ENCODE data around the gene CDCA8. TPM values are rescaled to one million over a fixed set of nuclear protein-coding genes. Genes with fewer than 3 reads are reported as not detected.
"Not testable (repeated sequence)": the region's sequence is repeated elsewhere in the genome, so short reads cannot be mapped to it uniquely, and the experiment has no call there.

Gene CDCA8
- total RNA-seq, 1 experiment from 2014 or later = 57.9 TPM

DNA sequence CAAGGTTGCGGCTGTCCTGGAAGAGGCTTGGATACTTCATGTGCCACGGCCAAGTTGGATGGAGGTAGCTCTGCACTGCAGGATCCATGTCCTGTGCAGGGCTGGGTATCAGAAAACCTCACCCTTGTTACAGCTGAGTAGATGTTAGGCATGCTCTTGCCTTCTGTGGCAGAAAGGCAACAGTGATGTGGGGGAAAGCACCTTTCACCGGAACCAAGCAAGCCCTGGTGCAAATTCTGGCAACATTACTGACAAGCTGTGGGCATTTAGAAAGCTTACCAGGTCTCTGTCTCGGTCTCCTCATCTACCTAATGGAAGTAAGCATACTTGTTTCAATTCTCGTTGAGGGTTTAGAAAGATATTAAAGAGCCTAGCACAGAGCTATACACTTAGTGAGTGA is 14.5 kb upstream of the CDCA8 start:
- Histone ChIP-seq H3K27me3 (ENCODE audit: insufficient read depth, low read depth) (peaks cover 6% of the 10 kb centered on the region), H3K9me3 (ENCODE audit: insufficient read depth, low read depth) (no peaks in the 10 kb centered on the region), H3F3A (ENCODE audit: insufficient read depth, low read depth) (peaks cover 2% of the 10 kb centered on the region), H3K36me3 (ENCODE audit: low read depth) (peaks cover 10% of the 10 kb centered on the region; the same call in 1 of the 2 replicates), H4K20me1 (ENCODE audit: insufficient read depth) (0 out of 2 replicates have a peak, but pooled peaks cover 2% of the 10 kb centered on the region), H3K27ac (no peak overlapping the region), H3K4me2 (no peak overlapping the region), H3K4me3 (no peak overlapping the region), H3K79me2 (ENCODE audit: low read depth) (no peaks in the 10 kb centered on the region), H3K4me1 (replicated peaks; ENCODE audit: insufficient read depth) (no peaks in the 10 kb centered on the region), H2AFZ (no peak overlapping the region), H3K9me2 (ENCODE audit: insufficient read depth) (no peaks in the 10 kb centered on the region)
- no TSS peak for BruUV-seq (replicated peaks)
- POLR2A ChIA-PET (ENCODE audit: unreplicated experiment) = no interaction called here
- TF ChIP-seq, protein P1, sequence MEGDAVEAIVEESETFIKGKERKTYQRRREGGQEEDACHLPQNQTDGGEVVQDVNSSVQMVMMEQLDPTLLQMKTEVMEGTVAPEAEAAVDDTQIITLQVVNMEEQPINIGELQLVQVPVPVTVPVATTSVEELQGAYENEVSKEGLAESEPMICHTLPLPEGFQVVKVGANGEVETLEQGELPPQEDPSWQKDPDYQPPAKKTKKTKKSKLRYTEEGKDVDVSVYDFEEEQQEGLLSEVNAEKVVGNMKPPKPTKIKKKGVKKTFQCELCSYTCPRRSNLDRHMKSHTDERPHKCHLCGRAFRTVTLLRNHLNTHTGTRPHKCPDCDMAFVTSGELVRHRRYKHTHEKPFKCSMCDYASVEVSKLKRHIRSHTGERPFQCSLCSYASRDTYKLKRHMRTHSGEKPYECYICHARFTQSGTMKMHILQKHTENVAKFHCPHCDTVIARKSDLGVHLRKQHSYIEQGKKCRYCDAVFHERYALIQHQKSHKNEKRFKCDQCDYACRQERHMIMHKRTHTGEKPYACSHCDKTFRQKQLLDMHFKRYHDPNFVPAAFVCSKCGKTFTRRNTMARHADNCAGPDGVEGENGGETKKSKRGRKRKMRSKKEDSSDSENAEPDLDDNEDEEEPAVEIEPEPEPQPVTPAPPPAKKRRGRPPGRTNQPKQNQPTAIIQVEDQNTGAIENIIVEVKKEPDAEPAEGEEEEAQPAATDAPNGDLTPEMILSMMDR (conservative IDR thresholded peaks at IDR 0.05) = no peak
- TF ChIP-seq EZH2 (IDR thresholded peaks at IDR 0.05; ENCODE audit: low read depth) = no peak
- CTCF ChIA-PET = no interaction called here
- DNase-seq = no peak
- intact Hi-C loops (cut with micrococcal nuclease; ENCODE audit: unreplicated experiment) = no loop called here

DNA sequence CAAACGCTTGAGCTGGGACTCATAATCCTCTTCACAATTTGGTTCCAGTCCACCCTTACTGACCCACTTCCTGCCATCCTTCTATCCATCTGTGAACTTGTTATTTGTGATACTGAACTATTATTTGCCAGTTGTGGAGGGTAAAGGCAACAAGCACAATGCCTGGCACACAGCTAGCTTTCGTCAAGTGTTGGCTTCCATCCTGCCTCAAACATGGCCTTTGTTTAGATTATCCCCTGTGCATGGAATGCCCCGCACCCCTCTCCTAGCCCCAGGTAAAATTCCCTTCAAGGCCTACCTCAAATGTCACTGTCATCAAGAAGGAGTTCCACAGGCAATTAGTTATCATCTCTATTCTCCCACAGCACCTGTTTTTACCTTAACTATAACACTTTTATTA is 11.4 kb upstream of the CDCA8 start:
- no peak overlapping the region for H3K27ac ChIP-seq
- H3K9me2 ChIP-seq (ENCODE audit: insufficient read depth) = no peaks in the 10 kb centered on the region
- no peak overlapping the region for H2AFZ ChIP-seq
- H3K27me3 ChIP-seq (ENCODE audit: insufficient read depth, low read depth) = no peaks in the 10 kb centered on the region
- peaks cover 10% of the 10 kb centered on the region; the same call in 1 of the 2 replicates for H3K36me3 ChIP-seq (ENCODE audit: low read depth)
- 0 out of 2 replicates have a peak, but pooled peaks cover 4% of the 10 kb centered on the region for H4K20me1 ChIP-seq (ENCODE audit: insufficient read depth)
- no peak overlapping the region for H3K4me2 ChIP-seq
- DNase-seq = no peak
- POLR2A ChIA-PET (ENCODE audit: unreplicated experiment) = no interaction called here
- CTCF ChIA-PET = interaction anchor here (0.6 kb wide), 1 partner anchor 229 kb away, joined by 12 read pairs; no protein-coding TSS in a partner anchor
- H3K4me3 ChIP-seq = no peak overlapping the region
- no peak for TF ChIP-seq EZH2 (IDR thresholded peaks at IDR 0.05; ENCODE audit: low read depth)
- TF ChIP-seq, protein P1 (conservative IDR thresholded peaks at IDR 0.05) = no peak
- no peaks in the 10 kb centered on the region for H3K4me1 ChIP-seq (replicated peaks; ENCODE audit: insufficient read depth)
- no peaks in the 10 kb centered on the region for H3K9me3 ChIP-seq (ENCODE audit: insufficient read depth, low read depth)
- BruUV-seq (replicated peaks) = no TSS peak
- no peaks in the 10 kb centered on the region for H3K79me2 ChIP-seq (ENCODE audit: low read depth)
- H3F3A ChIP-seq (ENCODE audit: insufficient read depth, low read depth) = peaks cover 17% of the 10 kb centered on the region
- intact Hi-C loops (cut with micrococcal nuclease; ENCODE audit: unreplicated experiment) = loop anchor here (5.0 kb wide), 1 partner anchor 979 kb away; no protein-coding TSS in a partner anchor

DNA sequence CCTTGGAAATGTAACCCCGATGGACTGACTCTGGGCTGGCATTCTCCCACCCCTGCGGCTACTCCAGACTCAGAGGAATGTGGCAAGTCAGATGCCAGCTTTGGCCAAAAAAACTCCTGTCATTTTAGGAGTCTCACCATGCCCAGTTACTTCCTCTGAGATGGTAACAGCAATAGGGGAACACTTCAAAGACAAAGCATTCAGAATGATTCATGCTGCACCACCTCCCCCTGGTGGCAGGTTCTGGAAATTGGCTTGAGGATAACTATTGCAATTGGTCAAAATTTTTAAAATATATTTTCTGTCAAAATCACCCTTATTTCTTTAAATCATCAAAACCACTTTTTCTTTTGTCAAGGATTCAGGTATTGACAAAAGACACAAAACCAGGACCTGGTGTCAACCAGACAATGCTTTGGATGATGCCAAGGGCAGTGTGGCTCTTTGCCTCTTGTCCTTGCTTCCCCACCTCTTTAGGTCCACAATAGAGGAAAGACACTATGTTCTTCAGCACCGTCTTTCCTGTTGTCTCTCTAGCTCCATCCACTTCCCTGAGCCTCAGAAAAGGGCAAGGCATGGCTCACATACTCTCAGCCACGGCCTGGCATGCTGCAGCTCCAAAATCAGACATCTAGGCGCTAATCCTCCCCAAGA is 9.9 kb upstream of the CDCA8 start:
- no TSS peak for BruUV-seq (replicated peaks)
- no peaks in the 10 kb centered on the region for H3K9me3 ChIP-seq (ENCODE audit: insufficient read depth, low read depth)
- peaks cover 17% of the 10 kb centered on the region for H3F3A ChIP-seq (ENCODE audit: insufficient read depth, low read depth)
- H3K4me3 ChIP-seq = no peak overlapping the region
- 0 out of 2 replicates have a peak, but pooled peaks cover 4% of the 10 kb centered on the region for H4K20me1 ChIP-seq (ENCODE audit: insufficient read depth)
- peak in 1 of 2 experiments; percentile 66 for DNase-seq
- H3K27ac ChIP-seq = no peak overlapping the region
- no peaks in the 10 kb centered on the region for H3K27me3 ChIP-seq (ENCODE audit: insufficient read depth, low read depth)
- H2AFZ ChIP-seq = no peak overlapping the region
- ChIA-PET CTCF (interaction anchor here (0.7 kb wide), 2 partner anchors 79 to 114 kb away, joined by 3 read pairs; no protein-coding TSS in a partner anchor), POLR2A (ENCODE audit: unreplicated experiment) (no interaction called here)
- H3K79me2 ChIP-seq (ENCODE audit: low read depth) = no peaks in the 10 kb centered on the region
- no peaks in the 10 kb centered on the region for H3K9me2 ChIP-seq (ENCODE audit: insufficient read depth)
- intact Hi-C loops (cut with micrococcal nuclease; ENCODE audit: unreplicated experiment) = loop anchor here (1.0 to 5.0 kb wide), 4 partner anchors 79 to 1106 kb away; no protein-coding TSS in a partner anchor
- H3K36me3 ChIP-seq (ENCODE audit: low read depth) = peaks cover 10% of the 10 kb centered on the region; the same call in 1 of the 2 replicates
- H3K4me1 ChIP-seq (replicated peaks; ENCODE audit: insufficient read depth) = no peaks in the 10 kb centered on the region
- TF ChIP-seq, protein P1 (conservative IDR thresholded peaks at IDR 0.05) = peak; percentile 96
- no peak for TF ChIP-seq EZH2 (IDR thresholded peaks at IDR 0.05; ENCODE audit: low read depth)
- no peak overlapping the region for H3K4me2 ChIP-seq

DNA sequence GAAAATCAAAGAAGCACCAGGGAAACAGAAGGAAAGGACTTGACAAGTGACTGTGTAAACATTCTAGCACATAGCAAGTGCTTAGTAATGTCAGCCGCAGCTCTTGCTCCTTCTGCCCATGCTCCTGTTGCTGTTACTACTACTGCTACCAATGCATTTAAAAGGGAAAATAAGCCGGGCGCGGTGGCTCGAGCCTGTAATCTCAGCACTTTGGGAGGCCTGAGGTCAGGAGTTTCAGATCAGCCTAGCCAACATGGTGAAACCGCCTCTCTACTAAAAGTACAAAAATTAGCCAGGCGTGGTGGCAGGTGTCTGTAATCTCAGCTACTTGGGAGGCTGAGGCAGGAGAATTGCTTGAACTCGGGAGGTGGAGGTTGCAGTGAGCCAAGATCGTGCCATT is 8.1 kb upstream of the CDCA8 start:
- not testable (repeated sequence) for H3K4me3 ChIP-seq; H3K36me3 ChIP-seq (ENCODE audit: low read depth)
- POLR2A ChIA-PET (ENCODE audit: unreplicated experiment) = interaction anchor here (0.6 kb wide), 1 partner anchor 124 kb away, joined by 23 read pairs; the partner anchor contains the start of genes C1orf122 and YRDC

More for the DNA sequence above, 8.1 kb upstream of the CDCA8 start:
- Histone ChIP-seq H3F3A (ENCODE audit: insufficient read depth, low read depth) (peaks cover 17% of the 10 kb centered on the region), H3K79me2 (ENCODE audit: low read depth) (peaks cover 14% of the 10 kb centered on the region)
- H3K4me2 ChIP-seq; H4K20me1 ChIP-seq (ENCODE audit: insufficient read depth); BruUV-seq (replicated peaks); H3K9me3 ChIP-seq (ENCODE audit: insufficient read depth, low read depth); DNase-seq; H3K27me3 ChIP-seq (ENCODE audit: insufficient read depth, low read depth); H3K4me1 ChIP-seq (replicated peaks; ENCODE audit: insufficient read depth); H2AFZ ChIP-seq; H3K27ac ChIP-seq; H3K9me2 ChIP-seq (ENCODE audit: insufficient read depth): not testable (repeated sequence)
- intact Hi-C loops (cut with micrococcal nuclease; ENCODE audit: unreplicated experiment) = loop anchor here (5.0 kb wide), 1 partner anchor 982 kb away; no protein-coding TSS in a partner anchor
- CTCF ChIA-PET = interaction anchor here (0.5 kb wide), 1 partner anchor 1526 kb away, joined by 3 read pairs; no protein-coding TSS in a partner anchor

Measured in PC-9 (cell line).